ENCODE measurements around the gene NAPEPLD. TPM values are rescaled to one million over a fixed set of nuclear protein-coding genes. Genes with fewer than 3 reads are reported as not detected.

Gene NAPEPLD
- total and polyA plus RNA-seq, 8 donors: 3.3 to 84.9 (median 27.9) TPM

- Histone ChIP-seq H3K27ac (no peak overlapping the region), H3K27me3 (no peaks in the 10 kb centered on the region), H3K9me3 (no peaks in the 10 kb centered on the region), H3K36me3 (peaks cover 15 to 72% (median 65%) of the 10 kb centered on the region in 4 donors), H3K4me1 (peaks cover 0 to 12% (median 0%) of the 10 kb centered on the region in 4 donors), H3K4me3 (no peak overlapping the region)
- TF ChIP-seq POLR2A (IDR thresholded peaks at IDR 0.05): no peak
- TF ChIP-seq CTCF (IDR thresholded peaks at IDR 0.05): no peak
- no peak for TF ChIP-seq EP300 (IDR thresholded peaks at IDR 0.05)
- no peak for TF ChIP-seq POLR2AphosphoS5 (IDR thresholded peaks at IDR 0.05)
- intact Hi-C loops (cut with DNase I; ENCODE audit: low total_unique reads): no loop called here
- DNase-seq: no peak
Measured at GRCh38 chr7:103121641-103122040, 27.3 kb downstream of the NAPEPLD start.

GRCh38 chr7:103120362-103120761, 28.5 kb downstream of the NAPEPLD start:
- Histone ChIP-seq H3K4me3 (no peak overlapping the region), H3K27ac (no peak overlapping the region), H3K27me3 (no peaks in the 10 kb centered on the region), H3K9me3 (no peaks in the 10 kb centered on the region), H3K4me1 (peaks cover 0 to 15% (median 0%) of the 10 kb centered on the region in 4 donors), H3K36me3 (peaks cover 11 to 66% (median 53%) of the 10 kb centered on the region in 4 donors)
- WGBS, 5 donors: 86 to 100% (median 89%) methylated on average over 1 of the region's 1 CpG
- TF ChIP-seq CTCF (IDR thresholded peaks at IDR 0.05) (no peak), POLR2A (IDR thresholded peaks at IDR 0.05) (no peak), POLR2AphosphoS5 (IDR thresholded peaks at IDR 0.05) (no peak), EP300 (IDR thresholded peaks at IDR 0.05) (no peak)
- no peak for DNase-seq
- intact Hi-C loops (cut with DNase I; ENCODE audit: low total_unique reads): no loop called here

GRCh38 chr7:103119791-103120291, 29.1 kb downstream of the NAPEPLD start:
- WGBS, 5 donors: 95 to 98% (median 97%) methylated on average over 11 of the region's 11 CpGs

GRCh38 chr7:103117465-103117864, 31.4 kb downstream of the NAPEPLD start:
- intact Hi-C loops (cut with DNase I; ENCODE audit: low total_unique reads): no loop called here
- Histone ChIP-seq H3K27ac (no peak overlapping the region), H3K27me3 (no peaks in the 10 kb centered on the region), H3K4me3 (no peak overlapping the region), H3K36me3 (peaks cover 11 to 65% (median 55%) of the 10 kb centered on the region in 4 donors), H3K4me1 (peaks cover 0 to 15% (median 0%) of the 10 kb centered on the region in 4 donors), H3K9me3 (no peaks in the 10 kb centered on the region)
- WGBS, 5 donors: 86 to 92% (median 88%) methylated on average over 2 of the region's 2 CpGs
- TF ChIP-seq POLR2AphosphoS5 (IDR thresholded peaks at IDR 0.05) (no peak), EP300 (IDR thresholded peaks at IDR 0.05) (no peak)
- no peak for DNase-seq

More at GRCh38 chr7:103119791-103120291, 29.1 kb downstream of the NAPEPLD start:
- intact Hi-C loops (cut with DNase I; ENCODE audit: low total_unique reads): no loop called here
- H3K36me3 ChIP-seq: peaks cover 11 to 71% (median 51%) of the 10 kb centered on the region in 4 donors
- H3K27me3 ChIP-seq: no peaks in the 10 kb centered on the region
- no peaks in the 10 kb centered on the region for H3K9me3 ChIP-seq
- peaks cover 0 to 15% (median 0%) of the 10 kb centered on the region in 4 donors for H3K4me1 ChIP-seq
- no peak overlapping the region for H3K27ac ChIP-seq
- H3K4me3 ChIP-seq: no peak overlapping the region
- DNase-seq: no peak
- TF ChIP-seq POLR2AphosphoS5 (IDR thresholded peaks at IDR 0.05) (no peak), EP300 (IDR thresholded peaks at IDR 0.05) (no peak), POLR2A (IDR thresholded peaks at IDR 0.05) (no peak), CTCF (IDR thresholded peaks at IDR 0.05) (no peak)

- peaks cover 11 to 64% (median 54%) of the 10 kb centered on the region in 4 donors for H3K36me3 ChIP-seq
- H3K27me3 ChIP-seq: no peaks in the 10 kb centered on the region
- peaks cover 0 to 13% (median 0%) of the 10 kb centered on the region in 4 donors for H3K4me1 ChIP-seq
- no peak overlapping the region for H3K27ac ChIP-seq
- no peak overlapping the region for H3K4me3 ChIP-seq
- intact Hi-C loops (cut with DNase I; ENCODE audit: low total_unique reads): no loop called here
- DNase-seq: no peak
- H3K9me3 ChIP-seq: no peaks in the 10 kb centered on the region
- TF ChIP-seq EP300 (IDR thresholded peaks at IDR 0.05) (no peak), CTCF (IDR thresholded peaks at IDR 0.05) (no peak), POLR2A (IDR thresholded peaks at IDR 0.05) (no peak), POLR2AphosphoS5 (IDR thresholded peaks at IDR 0.05) (no peak)
Measured at GRCh38 chr7:103116991-103117390, 31.9 kb downstream of the NAPEPLD start.

Data from stomach (tissue), 9 donors.